Epithelial cell of esophagus (primary cell): ENCODE data around the gene TOR3A.

Experiments
- DNase-seq: peaks from one replicate; pipeline ENCODE4 v3.0.0; 2010; ENCODE audit warnings: low read depth
- H3K4me3 ChIP-seq: 2 replicates; pipeline ENCODE4 v1.5.1; 2011; ENCODE audit warnings: mild to moderate bottlenecking, low read length, control low read depth
- CTCF ChIP-seq: IDR thresholded peaks from 2 replicates; pipeline ENCODE4 v1.5.1; 2011; ENCODE audit warnings: low read depth, mild to moderate bottlenecking, low read length, control low read depth, inconsistent platforms; ENCODE audit not compliant: insufficient read depth; ENCODE audit errors: missing control alignments

The TOR3A gene

GRCh38 chr1:179052776-179053175, 29.1 kb upstream of the TOR3A start:
- no peak for TF ChIP-seq CTCF
- DNase-seq = no peak
- no peak overlapping the region for H3K4me3 ChIP-seq

DNA sequence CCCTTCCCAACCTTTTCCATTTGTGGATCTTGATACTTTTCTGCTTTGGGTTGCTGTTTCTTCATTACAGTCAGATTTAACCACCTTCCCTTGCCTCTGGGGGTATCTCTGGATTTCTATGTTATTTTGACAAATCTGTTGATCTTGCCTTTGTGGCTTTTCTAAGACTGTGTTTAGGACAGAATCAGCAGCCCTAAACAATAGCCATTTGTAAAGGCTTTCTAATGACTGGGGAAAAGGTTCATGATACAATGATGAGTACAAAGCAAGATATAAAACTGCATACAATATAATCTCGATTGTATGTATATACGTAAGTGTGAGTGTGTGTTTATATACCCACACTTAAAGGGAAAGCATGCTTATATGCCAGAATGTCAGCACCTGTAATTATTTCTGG, 28.4 kb upstream of the TOR3A start:
- no peak for DNase-seq
- TF ChIP-seq CTCF = no peak
- no peak overlapping the region for H3K4me3 ChIP-seq

GRCh38 chr1:179055937-179056336, 25.9 kb upstream of the TOR3A start:
- TF ChIP-seq CTCF = no peak
- no peak for DNase-seq
- H3K4me3 ChIP-seq = no peak overlapping the region

DNA sequence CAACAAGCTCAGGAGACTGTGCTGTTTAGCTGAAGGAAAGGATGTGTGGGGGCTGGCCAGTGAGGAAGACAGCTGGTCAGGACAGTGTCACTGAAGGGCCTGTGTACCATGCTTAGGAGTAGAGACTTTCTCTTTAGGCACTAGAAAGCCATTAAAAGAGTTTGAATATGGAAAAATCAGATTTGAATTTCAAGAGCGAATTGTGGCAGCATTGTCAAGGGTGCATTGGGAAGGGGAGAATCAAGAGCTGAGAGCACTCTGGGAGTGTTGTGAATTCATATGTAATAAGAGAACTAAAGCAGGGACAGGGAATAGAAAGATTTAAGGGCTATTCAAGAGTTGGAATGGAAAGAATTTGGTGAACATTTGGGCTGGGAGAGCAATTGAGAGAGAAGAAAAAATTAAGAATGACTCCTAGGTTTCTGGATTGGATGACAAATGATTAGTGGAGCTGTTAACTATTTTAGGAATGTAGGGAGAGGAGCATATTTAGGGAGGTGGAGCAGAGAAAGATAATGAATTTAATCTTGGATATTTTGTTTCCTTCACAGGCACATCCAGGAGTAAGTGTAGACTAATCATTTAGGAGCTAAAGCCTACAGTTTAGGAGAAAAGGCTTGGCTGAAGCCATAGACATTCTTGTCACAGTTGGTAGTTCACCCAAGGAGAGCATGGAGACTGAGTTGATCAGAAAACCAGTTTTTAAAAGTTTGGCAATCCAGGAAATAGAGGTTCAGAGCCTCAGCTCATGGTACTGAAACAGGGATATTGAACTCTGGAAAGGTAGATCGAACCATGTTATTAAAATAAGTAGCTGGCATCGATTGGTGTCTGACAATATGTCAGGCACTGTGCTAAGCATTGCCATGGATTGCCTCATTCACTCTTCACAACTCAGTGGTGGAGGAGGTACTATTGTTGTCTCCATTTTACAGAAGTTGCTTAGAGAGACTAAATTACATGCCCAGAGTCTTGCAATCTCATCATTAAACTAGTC, 23.1 kb upstream of the TOR3A start:
- no peak for DNase-seq
- no peak overlapping the region for H3K4me3 ChIP-seq
- no peak for TF ChIP-seq CTCF

DNA sequence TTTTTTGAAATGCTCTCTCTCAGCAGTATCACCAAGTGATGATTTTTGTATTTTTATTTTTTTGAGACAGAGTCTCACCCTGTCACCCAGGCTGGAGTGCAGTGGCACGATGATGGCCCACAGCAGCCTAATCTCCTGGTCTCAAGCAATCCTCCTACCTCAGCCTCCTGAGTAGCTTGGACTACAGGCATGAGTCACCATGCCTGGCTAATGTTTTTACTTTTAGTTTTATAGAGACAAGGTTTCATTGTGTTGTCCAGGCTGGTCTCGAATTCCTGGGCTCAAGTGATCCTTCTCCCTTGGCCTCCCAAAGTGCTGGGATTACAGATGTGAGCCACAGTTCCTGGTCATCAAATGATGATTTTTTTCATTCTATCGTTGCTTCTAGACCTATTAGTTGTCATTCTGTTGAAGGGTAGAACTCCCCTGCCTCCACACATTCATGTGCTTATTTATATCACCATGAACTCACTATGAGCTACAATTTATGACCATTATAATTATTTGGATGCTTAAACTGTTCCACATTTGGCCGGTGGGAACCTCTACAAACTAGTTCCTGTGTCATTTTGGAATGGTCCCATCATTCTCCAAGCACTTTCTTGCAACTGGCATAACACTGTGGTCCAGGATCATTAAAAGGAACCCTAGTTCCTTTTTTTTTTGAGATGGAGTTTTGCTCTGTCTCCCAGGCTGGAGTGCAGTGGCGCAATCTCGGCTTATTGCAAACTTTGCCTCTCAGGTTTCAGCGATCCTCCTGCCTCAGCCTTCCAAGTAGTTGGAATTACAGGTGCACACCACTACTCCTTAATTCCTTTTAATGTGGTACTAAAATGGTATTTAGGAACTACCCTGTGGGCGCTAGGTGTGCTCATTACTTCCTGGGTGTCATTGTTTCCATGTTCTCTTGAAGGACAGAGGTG, 20.2 kb upstream of the TOR3A start:
- DNase-seq = no peak
- H3K4me3 ChIP-seq = no peak overlapping the region
- no peak for TF ChIP-seq CTCF

DNA sequence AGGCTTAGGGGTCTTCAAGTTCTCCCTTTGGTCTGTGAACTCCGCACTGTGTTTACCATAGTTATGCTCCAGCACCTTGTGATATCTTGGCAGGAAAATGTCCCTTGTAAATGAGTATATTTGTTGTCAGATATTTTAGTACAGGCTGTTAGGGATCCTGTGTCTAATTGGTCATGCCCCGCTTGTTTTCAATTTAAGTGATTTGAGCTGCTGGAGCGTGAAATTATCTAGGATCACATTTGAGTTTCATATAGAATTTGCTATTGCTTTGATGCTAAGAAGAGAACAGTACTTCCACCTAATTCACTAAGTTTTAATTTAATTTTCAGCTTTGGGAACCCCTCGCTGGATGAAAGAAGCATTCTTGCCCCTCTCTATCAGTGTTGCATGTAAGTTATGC, 15.4 kb upstream of the TOR3A start:
- no peak overlapping the region for H3K4me3 ChIP-seq
- DNase-seq = no peak
- TF ChIP-seq CTCF = no peak
